WTC11 (cell line): ENCODE measurements around the gene TBC1D22A. TPM values are rescaled to one million over a fixed set of nuclear protein-coding genes. Genes with fewer than 3 reads are reported as not detected.

Experiments
- ATAC-seq: fragments of 200-7000 bp; cut with Tn5 transposase; 2 replicates; pipeline ENCODE4 v1.10.0; 2021; ENCODE audit warnings: mild to moderate bottlenecking, moderate library complexity
- CTCF ChIA-PET: fragments of 300-600 bp; sonication (Branson Sonifier 250); formaldehyde crosslinking; loops from one replicate; lab custom pipeline; 2021; ENCODE audit warnings: antibody characterized with exemption; lab: Charles Lee
- POLR2A ChIA-PET: fragments of 350-600 bp; sonication (Branson Sonifier 250); formaldehyde crosslinking; loops from one replicate; lab custom pipeline; 2021; ENCODE audit warnings: antibody characterized with exemption; lab: Charles Lee
- DNase-seq: peaks from one replicate; pipeline ENCODE4 v3.0.0; 2021; ENCODE audit warnings: low spot score
- H3K27ac Mint-ChIP-seq: 2 replicates; pipeline ENCODE4 v1.8.0; 2021; ENCODE audit warnings: mixed read lengths
- H3K27me3 Mint-ChIP-seq: 2 replicates; pipeline ENCODE4 v1.8.0; 2021; ENCODE audit warnings: low read depth, mild to moderate bottlenecking, moderate library complexity, mixed read lengths
- H3K36me3 Mint-ChIP-seq: 2 replicates; pipeline ENCODE4 v1.8.0; 2021; ENCODE audit warnings: mixed read lengths
- H3K4me1 Mint-ChIP-seq: 2 replicates; pipeline ENCODE4 v1.8.0; 2022; ENCODE audit warnings: mixed read lengths
- H3K4me3 Mint-ChIP-seq: 2 replicates; pipeline ENCODE4 v1.8.0; 2021; ENCODE audit warnings: mild to moderate bottlenecking, moderate library complexity, mixed read lengths
- H3K9me3 Mint-ChIP-seq: 2 replicates; pipeline ENCODE4 v1.8.0; 2021; ENCODE audit warnings: mixed read lengths
- ATF1 ChIP-seq: sonication (generic); formaldehyde crosslinking; IDR thresholded peaks from 2 replicates; pipeline ENCODE4 v1.8.1; 2023; ENCODE audit warnings: mild to moderate bottlenecking, moderate library complexity, missing genetic modification reagents
- EMX1 ChIP-seq: fragments of 250-450 bp; sonication (Bioruptor Pico); IDR thresholded peaks from 2 replicates; pipeline ENCODE4 v1.8.0; 2021; ENCODE audit warnings: mild to moderate bottlenecking
- FOXP1 ChIP-seq: sonication (generic); formaldehyde crosslinking; IDR thresholded peaks from 2 replicates; pipeline ENCODE4 v1.8.0; 2022; ENCODE audit warnings: missing genetic modification reagents, mild to moderate bottlenecking, moderate library complexity, borderline replicate concordance
- GABPB1 ChIP-seq: sonication (generic); formaldehyde crosslinking; IDR thresholded peaks from 2 replicates; pipeline ENCODE4 v1.8.1; 2023; ENCODE audit warnings: mild to moderate bottlenecking, missing genetic modification reagents
- IRF2 ChIP-seq: sonication (generic); formaldehyde crosslinking; IDR thresholded peaks from 2 replicates; pipeline ENCODE4 v1.8.0; 2022; ENCODE audit warnings: low read depth, missing genetic modification reagents, borderline replicate concordance
- KAT7 ChIP-seq: sonication (generic); formaldehyde crosslinking; IDR thresholded peaks from 2 replicates; pipeline ENCODE4 v1.8.1; 2023; ENCODE audit warnings: missing genetic modification reagents, mild to moderate bottlenecking, borderline replicate concordance
- NFE2L1 ChIP-seq: sonication (generic); formaldehyde crosslinking; IDR thresholded peaks from 2 replicates; pipeline ENCODE4 v1.8.1; 2023; ENCODE audit warnings: missing genetic modification reagents
- NR1H2 ChIP-seq: sonication (generic); formaldehyde crosslinking; IDR thresholded peaks from 2 replicates; pipeline ENCODE4 v1.9.0; 2021; ENCODE audit warnings: mild to moderate bottlenecking, moderate library complexity, missing genetic modification reagents
- NR2C2 ChIP-seq: sonication (generic); formaldehyde crosslinking; IDR thresholded peaks from 2 replicates; pipeline ENCODE4 v1.8.0; 2022; ENCODE audit warnings: mild to moderate bottlenecking, missing genetic modification reagents
- PRRX2 ChIP-seq: fragments of 250-450 bp; sonication (Bioruptor Pico); IDR thresholded peaks from 2 replicates; pipeline ENCODE4 v1.8.0; 2021; ENCODE audit warnings: mild to moderate bottlenecking
- RORB ChIP-seq: fragments of 250-450 bp; sonication (Bioruptor Pico); IDR thresholded peaks from 2 replicates; pipeline ENCODE4 v1.9.0; 2021; ENCODE audit warnings: mild to moderate bottlenecking
- ZNF121 ChIP-seq: sonication (generic); formaldehyde crosslinking; IDR thresholded peaks from 2 replicates; pipeline ENCODE4 v1.8.0; 2023; ENCODE audit warnings: missing genetic modification reagents
- ZNF232 ChIP-seq: sonication (generic); formaldehyde crosslinking; IDR thresholded peaks from 2 replicates; pipeline ENCODE4 v1.8.0; 2022; ENCODE audit warnings: mild to moderate bottlenecking, missing genetic modification reagents
- ZNF263 ChIP-seq: sonication (generic); formaldehyde crosslinking; IDR thresholded peaks from 2 replicates; pipeline ENCODE4 v1.8.1; 2022; ENCODE audit warnings: low read depth, mild to moderate bottlenecking, moderate library complexity, missing genetic modification reagents
- total RNA-seq: library from RNA; stranded (reverse); gene quantifications from 3 replicates; pipeline ENCODE4 v1.2.3, GENCODE V29; 2021
- TF ChIP-seq, protein P1 (sequence below): fragments of 250-450 bp; sonication (Bioruptor Pico); IDR thresholded peaks from 2 replicates; pipeline ENCODE4 v2.1.2; 2022; ENCODE audit warnings: mild to moderate bottlenecking, moderate library complexity
- TF ChIP-seq, protein P2 (sequence below): sonication (generic); formaldehyde crosslinking; IDR thresholded peaks from 2 replicates; pipeline ENCODE4 v1.8.0; 2023; ENCODE audit warnings: missing genetic modification reagents, mild to moderate bottlenecking, borderline replicate concordance
- TF ChIP-seq, protein P3 (sequence below): sonication (generic); formaldehyde crosslinking; IDR thresholded peaks from 2 replicates; pipeline ENCODE4 v1.8.1; 2022; ENCODE audit warnings: low read depth, mild to moderate bottlenecking, moderate library complexity, missing genetic modification reagents, borderline replicate concordance
- TF ChIP-seq, protein P4 (sequence below): sonication (generic); formaldehyde crosslinking; IDR thresholded peaks from 2 replicates; pipeline ENCODE4 v1.8.0; 2022; ENCODE audit warnings: mild to moderate bottlenecking, missing genetic modification reagents
- TF ChIP-seq, protein P5 (sequence below): sonication (generic); formaldehyde crosslinking; IDR thresholded peaks from 2 replicates; pipeline ENCODE4 v1.8.0; 2023; ENCODE audit warnings: missing genetic modification reagents
- TF ChIP-seq, protein P6 (sequence below): fragments of 250-450 bp; sonication (Bioruptor Pico); conservative IDR thresholded peaks from 2 replicates; pipeline ENCODE4 v1.9.0; 2021; ENCODE audit warnings: mild to moderate bottlenecking

The TBC1D22A gene
- total RNA-seq, 1 experiment from 2014 or later: 18.1 TPM

DNA sequence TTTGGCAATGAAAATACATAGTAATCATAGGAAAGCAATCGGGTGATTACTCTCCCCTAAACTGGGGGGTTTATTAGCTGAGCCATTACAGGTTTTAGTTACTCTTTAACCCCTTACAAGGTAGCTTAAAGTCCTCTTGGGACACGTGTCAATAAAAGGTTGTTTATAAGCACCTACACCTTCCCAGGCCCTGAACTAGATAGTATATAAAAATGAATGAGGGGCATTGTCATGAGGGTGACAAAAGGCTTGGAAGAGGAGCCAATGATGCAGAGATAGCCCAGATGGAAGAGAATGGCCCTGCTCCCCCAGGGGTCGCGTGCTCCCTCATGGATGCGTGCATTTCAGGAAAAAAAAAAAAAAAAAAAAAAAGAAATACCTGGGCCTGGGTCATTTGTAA lies 276.9 kb downstream of the TBC1D22A start:
- H3K27me3 Mint-ChIP-seq: no peaks in the 10 kb centered on the region
- ChIA-PET CTCF (no interaction called here), POLR2A (no interaction called here)
- H3K27ac Mint-ChIP-seq: no peak overlapping the region
- H3K4me1 Mint-ChIP-seq: peaks cover 12% of the 10 kb centered on the region
- TF ChIP-seq ZNF121 (CRISPR knock-in tag) (no peak), NFE2L1 (CRISPR knock-in tag) (no peak), ZNF263 (CRISPR knock-in tag) (no peak), NR2C2 (CRISPR knock-in tag) (no peak)
- TF ChIP-seq, protein P1, sequence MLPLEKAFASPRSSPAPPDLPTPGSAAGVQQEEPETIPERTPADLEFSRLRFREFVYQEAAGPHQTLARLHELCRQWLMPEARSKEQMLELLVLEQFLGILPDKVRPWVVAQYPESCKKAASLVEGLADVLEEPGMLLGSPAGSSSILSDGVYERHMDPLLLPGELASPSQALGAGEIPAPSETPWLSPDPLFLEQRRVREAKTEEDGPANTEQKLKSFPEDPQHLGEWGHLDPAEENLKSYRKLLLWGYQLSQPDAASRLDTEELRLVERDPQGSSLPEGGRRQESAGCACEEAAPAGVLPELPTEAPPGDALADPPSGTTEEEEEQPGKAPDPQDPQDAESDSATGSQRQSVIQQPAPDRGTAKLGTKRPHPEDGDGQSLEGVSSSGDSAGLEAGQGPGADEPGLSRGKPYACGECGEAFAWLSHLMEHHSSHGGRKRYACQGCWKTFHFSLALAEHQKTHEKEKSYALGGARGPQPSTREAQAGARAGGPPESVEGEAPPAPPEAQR (CRISPR knock-in tag): no peak
- no peak overlapping the region for H3K4me3 Mint-ChIP-seq
- no peaks in the 10 kb centered on the region for H3K9me3 Mint-ChIP-seq
- H3K36me3 Mint-ChIP-seq: no peaks in the 10 kb centered on the region
- ATAC-seq (no peak), DNase-seq (no peak)

DNA sequence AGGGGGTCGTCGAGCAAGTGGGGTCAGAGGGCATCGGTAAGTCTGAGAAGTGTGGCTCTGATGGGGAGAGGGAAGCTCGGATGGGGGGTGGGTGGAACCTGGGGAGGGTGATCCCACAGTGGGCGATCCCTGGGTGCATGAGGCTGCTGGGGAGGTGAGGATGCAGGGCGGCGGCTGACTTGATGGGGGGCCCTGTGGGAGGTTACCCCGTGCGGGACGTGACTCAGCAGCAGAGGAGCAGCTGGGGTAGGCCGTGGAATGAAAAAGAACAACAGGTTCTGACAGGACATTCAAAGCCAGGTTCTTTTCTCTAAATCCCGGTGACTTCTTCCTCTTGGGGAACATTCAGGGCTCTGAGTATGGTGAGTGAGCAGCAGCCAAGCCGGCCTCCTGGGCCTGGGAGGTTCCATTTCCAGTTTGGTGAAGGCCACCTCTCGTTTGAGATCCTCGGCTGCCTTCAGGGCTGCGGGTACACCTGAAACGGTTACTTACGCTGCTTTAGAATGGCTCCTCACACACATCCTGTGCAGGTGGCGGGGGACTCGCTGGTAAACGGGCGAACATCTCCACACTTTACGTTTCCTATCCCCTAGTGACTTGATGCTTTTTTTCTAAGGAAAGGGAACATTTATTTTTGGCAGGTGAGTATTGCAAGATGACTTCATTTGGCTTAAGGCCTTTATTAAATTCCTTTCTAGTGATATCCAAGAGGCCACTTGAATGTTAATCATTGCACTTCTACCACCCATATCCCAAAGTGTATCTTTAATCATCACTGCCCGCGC lies 278.2 kb downstream of the TBC1D22A start:
- ChIA-PET CTCF (no interaction called here), POLR2A (no interaction called here)
- no peak for ATAC-seq
- no peak for DNase-seq
- H3K4me1 Mint-ChIP-seq: peaks cover 14% of the 10 kb centered on the region
- H3K9me3 Mint-ChIP-seq: no peaks in the 10 kb centered on the region
- H3K4me3 Mint-ChIP-seq: no peak overlapping the region
- TF ChIP-seq RORB (CRISPR knock-in tag) (no peak), ZNF232 (no peak), EMX1 (CRISPR knock-in tag) (no peak), IRF2 (no peak), NR1H2 (CRISPR knock-in tag) (no peak), KAT7 (no peak), FOXP1 (CRISPR knock-in tag) (no peak), ATF1 (CRISPR knock-in tag) (no peak), GABPB1 (CRISPR knock-in tag) (no peak), PRRX2 (CRISPR knock-in tag) (no peak)
- TF ChIP-seq, protein P2, sequence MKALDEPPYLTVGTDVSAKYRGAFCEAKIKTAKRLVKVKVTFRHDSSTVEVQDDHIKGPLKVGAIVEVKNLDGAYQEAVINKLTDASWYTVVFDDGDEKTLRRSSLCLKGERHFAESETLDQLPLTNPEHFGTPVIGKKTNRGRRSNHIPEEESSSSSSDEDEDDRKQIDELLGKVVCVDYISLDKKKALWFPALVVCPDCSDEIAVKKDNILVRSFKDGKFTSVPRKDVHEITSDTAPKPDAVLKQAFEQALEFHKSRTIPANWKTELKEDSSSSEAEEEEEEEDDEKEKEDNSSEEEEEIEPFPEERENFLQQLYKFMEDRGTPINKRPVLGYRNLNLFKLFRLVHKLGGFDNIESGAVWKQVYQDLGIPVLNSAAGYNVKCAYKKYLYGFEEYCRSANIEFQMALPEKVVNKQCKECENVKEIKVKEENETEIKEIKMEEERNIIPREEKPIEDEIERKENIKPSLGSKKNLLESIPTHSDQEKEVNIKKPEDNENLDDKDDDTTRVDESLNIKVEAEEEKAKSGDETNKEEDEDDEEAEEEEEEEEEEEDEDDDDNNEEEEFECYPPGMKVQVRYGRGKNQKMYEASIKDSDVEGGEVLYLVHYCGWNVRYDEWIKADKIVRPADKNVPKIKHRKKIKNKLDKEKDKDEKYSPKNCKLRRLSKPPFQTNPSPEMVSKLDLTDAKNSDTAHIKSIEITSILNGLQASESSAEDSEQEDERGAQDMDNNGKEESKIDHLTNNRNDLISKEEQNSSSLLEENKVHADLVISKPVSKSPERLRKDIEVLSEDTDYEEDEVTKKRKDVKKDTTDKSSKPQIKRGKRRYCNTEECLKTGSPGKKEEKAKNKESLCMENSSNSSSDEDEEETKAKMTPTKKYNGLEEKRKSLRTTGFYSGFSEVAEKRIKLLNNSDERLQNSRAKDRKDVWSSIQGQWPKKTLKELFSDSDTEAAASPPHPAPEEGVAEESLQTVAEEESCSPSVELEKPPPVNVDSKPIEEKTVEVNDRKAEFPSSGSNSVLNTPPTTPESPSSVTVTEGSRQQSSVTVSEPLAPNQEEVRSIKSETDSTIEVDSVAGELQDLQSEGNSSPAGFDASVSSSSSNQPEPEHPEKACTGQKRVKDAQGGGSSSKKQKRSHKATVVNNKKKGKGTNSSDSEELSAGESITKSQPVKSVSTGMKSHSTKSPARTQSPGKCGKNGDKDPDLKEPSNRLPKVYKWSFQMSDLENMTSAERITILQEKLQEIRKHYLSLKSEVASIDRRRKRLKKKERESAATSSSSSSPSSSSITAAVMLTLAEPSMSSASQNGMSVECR (CRISPR knock-in tag): no peak
- TF ChIP-seq, protein P3, sequence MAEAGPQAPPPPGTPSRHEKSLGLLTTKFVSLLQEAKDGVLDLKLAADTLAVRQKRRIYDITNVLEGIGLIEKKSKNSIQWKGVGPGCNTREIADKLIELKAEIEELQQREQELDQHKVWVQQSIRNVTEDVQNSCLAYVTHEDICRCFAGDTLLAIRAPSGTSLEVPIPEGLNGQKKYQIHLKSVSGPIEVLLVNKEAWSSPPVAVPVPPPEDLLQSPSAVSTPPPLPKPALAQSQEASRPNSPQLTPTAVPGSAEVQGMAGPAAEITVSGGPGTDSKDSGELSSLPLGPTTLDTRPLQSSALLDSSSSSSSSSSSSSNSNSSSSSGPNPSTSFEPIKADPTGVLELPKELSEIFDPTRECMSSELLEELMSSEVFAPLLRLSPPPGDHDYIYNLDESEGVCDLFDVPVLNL (CRISPR knock-in tag): no peak
- TF ChIP-seq, protein P4, sequence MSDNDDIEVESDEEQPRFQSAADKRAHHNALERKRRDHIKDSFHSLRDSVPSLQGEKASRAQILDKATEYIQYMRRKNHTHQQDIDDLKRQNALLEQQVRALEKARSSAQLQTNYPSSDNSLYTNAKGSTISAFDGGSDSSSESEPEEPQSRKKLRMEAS (CRISPR knock-in tag): no peak
- TF ChIP-seq, protein P5, sequence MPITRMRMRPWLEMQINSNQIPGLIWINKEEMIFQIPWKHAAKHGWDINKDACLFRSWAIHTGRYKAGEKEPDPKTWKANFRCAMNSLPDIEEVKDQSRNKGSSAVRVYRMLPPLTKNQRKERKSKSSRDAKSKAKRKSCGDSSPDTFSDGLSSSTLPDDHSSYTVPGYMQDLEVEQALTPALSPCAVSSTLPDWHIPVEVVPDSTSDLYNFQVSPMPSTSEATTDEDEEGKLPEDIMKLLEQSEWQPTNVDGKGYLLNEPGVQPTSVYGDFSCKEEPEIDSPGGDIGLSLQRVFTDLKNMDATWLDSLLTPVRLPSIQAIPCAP (CRISPR knock-in tag): no peak
- TF ChIP-seq, protein P6, sequence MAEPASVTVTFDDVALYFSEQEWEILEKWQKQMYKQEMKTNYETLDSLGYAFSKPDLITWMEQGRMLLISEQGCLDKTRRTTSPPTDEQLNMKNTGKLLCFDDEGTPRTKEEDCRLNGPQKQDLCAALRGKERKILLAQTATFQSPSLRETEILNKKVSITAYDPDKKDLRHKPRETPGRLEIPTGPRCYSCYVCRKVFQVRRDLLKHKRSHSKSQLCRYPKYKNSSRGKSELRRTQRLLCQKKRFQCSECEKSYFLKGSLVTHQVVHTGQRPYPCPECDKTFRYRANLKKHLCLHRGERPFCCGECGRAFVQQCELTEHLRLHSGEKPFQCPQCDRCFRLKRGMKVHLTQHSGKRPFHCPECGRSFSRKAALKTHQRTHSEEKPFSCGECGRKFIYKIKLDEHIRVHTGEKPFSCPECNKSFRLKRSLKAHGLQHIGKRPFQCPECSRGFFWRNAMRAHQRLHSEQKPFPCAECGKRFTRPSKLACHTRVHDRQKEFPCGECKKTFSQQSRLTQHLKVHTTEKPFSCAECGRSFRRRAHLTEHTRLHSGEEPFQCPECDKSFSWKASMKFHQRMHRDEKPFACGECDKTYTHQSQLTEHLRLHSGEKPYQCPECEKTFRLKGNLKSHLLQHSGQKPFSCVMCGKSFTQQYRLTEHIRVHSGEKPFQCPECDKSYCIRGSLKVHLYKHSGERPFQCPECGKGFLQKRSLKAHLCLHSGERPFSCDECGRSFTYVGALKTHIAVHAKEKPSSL (CRISPR knock-in tag): no peak
- H3K27me3 Mint-ChIP-seq: no peaks in the 10 kb centered on the region
- no peaks in the 10 kb centered on the region for H3K36me3 Mint-ChIP-seq
- peak overlapping the region; percentile 79 for H3K27ac Mint-ChIP-seq
